PC-9 (cell line): ENCODE data around the gene PLD5.
"Not testable (repeated sequence)": the region's sequence is repeated elsewhere in the genome, so short reads cannot be mapped to it uniquely, and the experiment has no call there.

Experiments
- EZH2 ChIP-seq: fragments of 200-600 bp; sonication (generic); IDR thresholded peaks from 2 replicates; pipeline ENCODE4 v1.8.0; 2017; ENCODE audit warnings: antibody characterized with exemption, low read depth
- TF ChIP-seq, protein P1 (sequence below): fragments of 200-600 bp; sonication (generic); conservative IDR thresholded peaks from 2 replicates; pipeline ENCODE4 v1.6.1; 2017; ENCODE audit warnings: mixed run types, antibody characterized with exemption, mild to moderate bottlenecking, moderate library complexity

DNA sequence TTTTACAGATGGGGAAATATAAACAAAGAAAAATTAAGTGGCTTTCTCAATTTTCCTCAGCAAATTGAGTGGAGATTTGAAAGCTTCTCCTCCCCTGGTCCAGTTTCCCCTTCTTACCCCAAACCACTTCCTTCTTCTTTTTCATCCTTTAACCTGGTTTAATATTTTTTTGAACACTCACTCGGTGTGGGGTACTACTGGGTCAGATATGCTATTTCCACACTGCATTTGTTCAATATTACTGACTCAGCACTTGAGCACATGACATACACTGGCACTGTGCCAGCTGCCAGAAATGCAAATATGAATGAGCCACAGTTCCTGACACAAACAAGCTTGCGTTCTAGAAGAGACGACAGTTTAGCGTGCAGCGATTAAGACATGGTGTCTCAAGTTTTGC is 193.6 kb downstream of the PLD5 start:
- TF ChIP-seq, protein P1, sequence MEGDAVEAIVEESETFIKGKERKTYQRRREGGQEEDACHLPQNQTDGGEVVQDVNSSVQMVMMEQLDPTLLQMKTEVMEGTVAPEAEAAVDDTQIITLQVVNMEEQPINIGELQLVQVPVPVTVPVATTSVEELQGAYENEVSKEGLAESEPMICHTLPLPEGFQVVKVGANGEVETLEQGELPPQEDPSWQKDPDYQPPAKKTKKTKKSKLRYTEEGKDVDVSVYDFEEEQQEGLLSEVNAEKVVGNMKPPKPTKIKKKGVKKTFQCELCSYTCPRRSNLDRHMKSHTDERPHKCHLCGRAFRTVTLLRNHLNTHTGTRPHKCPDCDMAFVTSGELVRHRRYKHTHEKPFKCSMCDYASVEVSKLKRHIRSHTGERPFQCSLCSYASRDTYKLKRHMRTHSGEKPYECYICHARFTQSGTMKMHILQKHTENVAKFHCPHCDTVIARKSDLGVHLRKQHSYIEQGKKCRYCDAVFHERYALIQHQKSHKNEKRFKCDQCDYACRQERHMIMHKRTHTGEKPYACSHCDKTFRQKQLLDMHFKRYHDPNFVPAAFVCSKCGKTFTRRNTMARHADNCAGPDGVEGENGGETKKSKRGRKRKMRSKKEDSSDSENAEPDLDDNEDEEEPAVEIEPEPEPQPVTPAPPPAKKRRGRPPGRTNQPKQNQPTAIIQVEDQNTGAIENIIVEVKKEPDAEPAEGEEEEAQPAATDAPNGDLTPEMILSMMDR = not testable (repeated sequence)
- TF ChIP-seq EZH2 = not testable (repeated sequence)
